ENCODE measurements around the gene SPIRE1. TPM values are rescaled to one million over a fixed set of nuclear protein-coding genes. Genes with fewer than 3 reads are reported as not detected.
"Not testable (repeated sequence)": the region's sequence is repeated elsewhere in the genome, so short reads cannot be mapped to it uniquely, and the experiment has no call there.

SPIRE1 gene
- total RNA-seq, 1 donor from 2014 or later = 42.4 TPM

DNA sequence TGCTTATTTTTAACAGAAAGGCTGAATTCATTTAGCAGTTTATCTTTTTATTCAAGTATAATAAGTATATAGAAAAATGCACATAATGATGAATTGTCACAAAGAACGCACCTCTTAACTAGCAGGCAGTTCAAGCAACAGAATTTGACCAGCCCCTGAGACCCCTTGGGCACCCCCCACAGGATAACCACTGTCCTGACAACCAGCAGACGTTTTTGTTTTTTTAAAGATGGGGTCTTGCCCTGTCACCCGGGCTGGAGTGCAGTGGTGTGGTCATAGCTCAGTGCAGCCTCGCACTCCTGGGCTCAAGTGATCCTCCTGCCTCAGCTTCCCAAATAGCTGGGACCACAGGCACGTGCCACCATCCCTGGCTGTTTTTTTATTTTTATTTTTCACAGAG is 236.2 kb downstream of the SPIRE1 start:
- intact Hi-C loops (cut with micrococcal nuclease) = no loop called here
- Histone ChIP-seq H3K4me1 (peaks cover 17% of the 10 kb centered on the region), H3K27ac (replicated peaks) (no peak overlapping the region), H3K27me3 (ENCODE audit: low read depth) (no peaks in the 10 kb centered on the region), H3K36me3 (no peaks in the 10 kb centered on the region), H3K9me3 (replicated peaks) (no peaks in the 10 kb centered on the region), H3K4me3 (no peak overlapping the region)
- TF ChIP-seq, protein P1, sequence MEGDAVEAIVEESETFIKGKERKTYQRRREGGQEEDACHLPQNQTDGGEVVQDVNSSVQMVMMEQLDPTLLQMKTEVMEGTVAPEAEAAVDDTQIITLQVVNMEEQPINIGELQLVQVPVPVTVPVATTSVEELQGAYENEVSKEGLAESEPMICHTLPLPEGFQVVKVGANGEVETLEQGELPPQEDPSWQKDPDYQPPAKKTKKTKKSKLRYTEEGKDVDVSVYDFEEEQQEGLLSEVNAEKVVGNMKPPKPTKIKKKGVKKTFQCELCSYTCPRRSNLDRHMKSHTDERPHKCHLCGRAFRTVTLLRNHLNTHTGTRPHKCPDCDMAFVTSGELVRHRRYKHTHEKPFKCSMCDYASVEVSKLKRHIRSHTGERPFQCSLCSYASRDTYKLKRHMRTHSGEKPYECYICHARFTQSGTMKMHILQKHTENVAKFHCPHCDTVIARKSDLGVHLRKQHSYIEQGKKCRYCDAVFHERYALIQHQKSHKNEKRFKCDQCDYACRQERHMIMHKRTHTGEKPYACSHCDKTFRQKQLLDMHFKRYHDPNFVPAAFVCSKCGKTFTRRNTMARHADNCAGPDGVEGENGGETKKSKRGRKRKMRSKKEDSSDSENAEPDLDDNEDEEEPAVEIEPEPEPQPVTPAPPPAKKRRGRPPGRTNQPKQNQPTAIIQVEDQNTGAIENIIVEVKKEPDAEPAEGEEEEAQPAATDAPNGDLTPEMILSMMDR (IDR thresholded peaks at IDR 0.05; ENCODE audit: borderline replicate concordance) = no peak
- no peak for DNase-seq

DNA sequence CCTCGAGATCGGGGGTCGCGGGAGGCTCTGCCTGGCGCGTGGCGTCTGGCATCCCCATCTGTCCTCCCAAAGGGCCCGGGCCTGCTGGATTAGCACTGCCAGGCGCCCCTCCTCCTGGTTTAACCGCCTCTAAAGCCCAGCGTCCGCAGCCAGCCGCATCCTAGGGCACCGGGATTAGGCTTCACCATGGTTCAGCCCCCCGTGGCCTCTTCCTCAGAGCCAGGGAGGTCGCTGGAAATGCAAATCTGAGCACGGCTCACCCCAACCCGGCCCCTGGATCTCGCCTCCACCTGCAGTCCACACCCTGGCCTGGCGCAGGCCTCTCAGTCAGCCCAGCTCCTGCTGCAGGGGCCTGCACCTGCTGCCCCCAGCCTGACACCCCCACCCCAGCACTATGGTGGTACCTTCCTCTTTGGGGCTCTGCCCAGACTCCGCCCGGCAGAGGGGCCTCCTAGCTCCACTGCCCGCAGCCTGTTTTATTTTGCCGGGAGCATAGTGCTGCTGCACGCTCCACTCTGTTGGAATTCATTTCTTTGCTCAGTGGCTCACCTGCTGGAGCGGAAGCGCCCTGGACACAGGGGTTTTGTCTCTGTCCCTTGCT is 237.0 kb downstream of the SPIRE1 start:
- H3K4me1 ChIP-seq = peaks cover 21% of the 10 kb centered on the region
- no peaks in the 10 kb centered on the region for H3K36me3 ChIP-seq
- intact Hi-C loops (cut with micrococcal nuclease) = no loop called here
- H3K27ac ChIP-seq (replicated peaks) = no peak overlapping the region
- no peak for DNase-seq
- peak overlapping the region; percentile 72 for H3K4me3 ChIP-seq
- H3K9me3 ChIP-seq (replicated peaks) = no peaks in the 10 kb centered on the region
- TF ChIP-seq, protein P1 (IDR thresholded peaks at IDR 0.05; ENCODE audit: borderline replicate concordance) = no peak
- H3K27me3 ChIP-seq (ENCODE audit: low read depth) = no peaks in the 10 kb centered on the region

DNA sequence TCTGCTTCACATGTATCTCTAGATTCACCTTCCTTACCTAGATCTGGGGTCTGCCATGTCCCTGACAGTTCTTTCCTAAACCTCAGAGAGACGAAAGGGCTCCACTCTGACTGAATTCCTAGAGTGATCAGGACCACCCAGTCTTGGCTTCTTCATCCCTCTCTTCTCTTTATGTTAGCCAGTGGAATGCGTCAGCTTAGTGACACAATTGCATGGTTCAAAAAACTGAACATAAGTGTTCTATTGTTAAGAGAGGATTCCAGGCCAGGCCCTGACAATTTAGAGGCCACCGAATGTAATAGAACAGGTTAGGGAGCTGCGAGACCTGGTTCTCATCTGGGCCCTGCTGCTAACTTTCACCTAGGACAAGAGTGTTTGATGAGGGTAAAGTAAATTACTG is 240.2 kb downstream of the SPIRE1 start:
- Histone ChIP-seq H3K36me3 (no peaks in the 10 kb centered on the region), H3K27me3 (ENCODE audit: low read depth) (no peaks in the 10 kb centered on the region), H3K9me3 (replicated peaks) (no peaks in the 10 kb centered on the region), H3K4me3 (no peak overlapping the region), H3K4me1 (peaks cover 28% of the 10 kb centered on the region), H3K27ac (replicated peaks) (no peak overlapping the region)
- intact Hi-C loops (cut with micrococcal nuclease) = no loop called here
- TF ChIP-seq, protein P1 (IDR thresholded peaks at IDR 0.05; ENCODE audit: borderline replicate concordance) = no peak
- no peak for DNase-seq

DNA sequence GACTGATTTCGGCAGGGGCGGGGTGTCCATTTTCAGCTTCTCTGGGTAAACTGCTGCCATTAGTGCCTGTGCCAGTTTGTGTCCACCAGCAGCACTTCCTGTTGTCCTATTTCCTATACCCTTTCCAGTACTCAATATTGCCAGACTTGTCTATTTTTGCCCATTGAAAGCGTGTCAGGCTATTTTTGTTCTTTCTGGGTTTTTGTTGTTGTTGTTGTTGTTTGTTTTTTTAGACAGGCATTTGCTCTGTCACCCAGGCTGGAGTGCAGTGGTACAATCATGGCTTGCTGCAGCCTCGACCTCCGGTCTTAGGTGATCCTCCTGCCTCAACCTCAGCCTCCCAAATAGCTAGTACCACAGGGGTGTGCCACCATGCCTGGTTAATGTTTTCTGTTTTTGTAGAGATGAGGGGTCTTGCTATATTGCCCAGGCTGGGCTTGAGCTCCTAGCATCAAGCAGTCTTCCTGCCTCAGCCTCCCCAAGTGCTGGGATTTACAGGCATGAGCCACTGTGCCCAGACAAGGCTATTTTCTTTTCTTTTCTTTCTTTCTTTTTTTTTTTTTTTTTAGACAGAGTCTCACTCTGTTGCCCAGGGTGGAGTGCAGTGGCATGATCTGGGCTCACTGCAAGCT is 241.7 kb downstream of the SPIRE1 start:
- TF ChIP-seq, protein P1 (IDR thresholded peaks at IDR 0.05; ENCODE audit: borderline replicate concordance) = no peak
- peak overlapping the region; percentile 46 for H3K27ac ChIP-seq (replicated peaks)
- no peaks in the 10 kb centered on the region for H3K27me3 ChIP-seq (ENCODE audit: low read depth)
- intact Hi-C loops (cut with micrococcal nuclease) = no loop called here
- no peak overlapping the region for H3K4me3 ChIP-seq
- H3K4me1 ChIP-seq = peaks cover 28% of the 10 kb centered on the region
- no peak for DNase-seq
- H3K9me3 ChIP-seq (replicated peaks) = no peaks in the 10 kb centered on the region
- H3K36me3 ChIP-seq = no peaks in the 10 kb centered on the region

DNA sequence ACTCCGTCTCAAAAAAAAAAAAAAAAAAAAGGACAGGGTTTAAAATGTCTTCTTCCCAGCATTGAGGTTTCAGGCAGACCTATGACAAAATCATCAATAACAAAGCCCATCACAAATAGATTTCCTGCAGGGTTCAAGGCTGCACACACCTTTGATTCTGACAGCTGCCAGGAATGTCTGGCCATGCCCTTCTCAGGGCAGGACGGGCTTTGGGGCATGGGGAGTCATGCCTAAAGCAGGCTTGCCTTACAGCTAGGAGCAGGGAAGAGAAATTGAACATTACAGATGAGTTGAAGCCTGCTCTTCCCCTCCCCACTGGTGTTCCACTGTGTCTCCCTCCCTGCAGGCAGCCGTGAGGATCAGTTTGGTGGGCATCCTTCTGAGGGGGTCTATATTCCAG is 246.5 kb downstream of the SPIRE1 start:
- peaks cover 25% of the 10 kb centered on the region for H3K4me1 ChIP-seq
- intact Hi-C loops (cut with micrococcal nuclease) = no loop called here

DNA sequence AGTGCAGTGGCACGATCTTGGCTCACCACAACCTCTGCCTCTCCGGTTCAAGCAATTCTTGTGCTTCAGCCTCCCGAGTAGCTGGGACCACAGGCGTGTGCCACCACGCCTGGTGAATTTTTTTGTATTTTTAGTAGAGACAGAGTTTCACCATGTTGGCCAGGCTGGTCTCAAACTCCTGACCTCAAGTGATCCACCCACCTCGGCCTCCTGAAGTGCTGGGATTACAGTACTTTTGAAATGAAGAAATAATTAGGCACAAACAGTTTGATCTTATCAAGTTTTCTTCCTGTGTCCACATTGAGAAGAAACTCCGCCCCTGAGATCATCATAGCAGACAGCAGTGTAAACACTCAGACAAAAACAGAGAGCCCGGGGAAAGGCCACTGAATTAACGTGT is 247.2 kb downstream of the SPIRE1 start:
- DNase-seq; H3K4me3 ChIP-seq; H3K27ac ChIP-seq (replicated peaks); H3K36me3 ChIP-seq; H3K27me3 ChIP-seq (ENCODE audit: low read depth); intact Hi-C loops (cut with micrococcal nuclease); H3K9me3 ChIP-seq (replicated peaks): not testable (repeated sequence)
- peaks cover 19% of the 10 kb centered on the region for H3K4me1 ChIP-seq

More for the DNA sequence above, 246.5 kb downstream of the SPIRE1 start:
- Histone ChIP-seq H3K27me3 (ENCODE audit: low read depth) (peaks cover under 1% of the 10 kb centered on the region), H3K9me3 (replicated peaks) (no peaks in the 10 kb centered on the region), H3K36me3 (no peaks in the 10 kb centered on the region), H3K4me3 (no peak overlapping the region), H3K27ac (replicated peaks) (no peak overlapping the region)
- TF ChIP-seq, protein P1 (IDR thresholded peaks at IDR 0.05; ENCODE audit: borderline replicate concordance) = no peak
- DNase-seq = no peak
